HUES48 (cell line): ENCODE results near the gene ISX.
"Not testable (repeated sequence)": the region's sequence is repeated elsewhere in the genome, so short reads cannot be mapped to it uniquely, and the experiment has no call there.

Experiments
- H3K27ac ChIP-seq: one replicate; pipeline ENCODE4 v1.7.0; 2013; ENCODE audit warnings: low read depth, low read length, inconsistent platforms
- H3K27me3 ChIP-seq: 2 replicates; pipeline ENCODE4 v1.6.1; 2013; ENCODE audit warnings: mild to moderate bottlenecking, low read length; ENCODE audit not compliant: control insufficient read depth, insufficient read depth
- H3K36me3 ChIP-seq: 2 replicates; pipeline ENCODE4 v1.6.1; 2013; ENCODE audit warnings: low read length; ENCODE audit not compliant: control insufficient read depth, insufficient read depth
- H3K4me1 ChIP-seq: 2 replicates; pipeline ENCODE4 v1.6.1; 2013; ENCODE audit warnings: mild to moderate bottlenecking, low read length; ENCODE audit not compliant: control insufficient read depth, insufficient read depth
- H3K4me3 ChIP-seq: 2 replicates; pipeline ENCODE4 v1.5.1; 2013; ENCODE audit warnings: mild to moderate bottlenecking, low read depth, low read length
- H3K9ac ChIP-seq: 2 replicates; pipeline ENCODE4 v1.6.1; 2013; ENCODE audit warnings: mild to moderate bottlenecking, low read depth, low read length, moderate library complexity
- H3K9me3 ChIP-seq: 2 replicates; pipeline ENCODE4 v1.6.1; 2013; ENCODE audit warnings: low read length; ENCODE audit not compliant: control insufficient read depth, insufficient read depth

The ISX gene

GRCh38 chr22:35065796-35066218, at the start of gene ISX:
ISX (plus strand) TSS chr22:35066158; CDS start chr22:35067088, 930 bp downstream.
- H3K27ac ChIP-seq = no peak within 1 kb of the TSS
- H3K9ac ChIP-seq = no peak within 1 kb of the TSS
- no peak within 1 kb of the TSS for H3K4me3 ChIP-seq
- H3K4me1 ChIP-seq = no peaks in the 10 kb centered on the region
- no peaks in the 10 kb centered on the region for H3K9me3 ChIP-seq
- no peaks in the 10 kb centered on the region for H3K27me3 ChIP-seq
- no peaks in the 10 kb centered on the region for H3K36me3 ChIP-seq

GRCh38 chr22:35016909-35017308, 49.0 kb upstream of the ISX start:
- Histone ChIP-seq H3K4me3 (no peak overlapping the region), H3K9me3 (no peaks in the 10 kb centered on the region), H3K27me3 (no peaks in the 10 kb centered on the region), H3K4me1 (no peaks in the 10 kb centered on the region), H3K27ac (no peak overlapping the region), H3K9ac (no peak overlapping the region), H3K36me3 (no peaks in the 10 kb centered on the region)

GRCh38 chr22:35018995-35019394, 47.0 kb upstream of the ISX start:
- Histone ChIP-seq H3K27me3 (no peaks in the 10 kb centered on the region), H3K4me1 (peaks cover 4% of the 10 kb centered on the region; the same call in 1 of the 2 replicates), H3K9ac (no peak overlapping the region), H3K4me3 (no peak overlapping the region), H3K27ac (no peak overlapping the region), H3K36me3 (no peaks in the 10 kb centered on the region), H3K9me3 (no peaks in the 10 kb centered on the region)

GRCh38 chr22:35020517-35020916, 45.4 kb upstream of the ISX start:
- Histone ChIP-seq H3K4me3 (no peak overlapping the region), H3K4me1 (peaks cover 4% of the 10 kb centered on the region; the same call in 1 of the 2 replicates), H3K27ac (no peak overlapping the region), H3K9ac (no peak overlapping the region), H3K36me3 (no peaks in the 10 kb centered on the region), H3K27me3 (no peaks in the 10 kb centered on the region), H3K9me3 (no peaks in the 10 kb centered on the region)

- H3K4me3 ChIP-seq = no peak overlapping the region
- no peak overlapping the region for H3K9ac ChIP-seq
- H3K27ac ChIP-seq = no peak overlapping the region
- H3K36me3 ChIP-seq = no peaks in the 10 kb centered on the region
- no peaks in the 10 kb centered on the region for H3K27me3 ChIP-seq
- H3K4me1 ChIP-seq = peaks cover 4% of the 10 kb centered on the region; the same call in 1 of the 2 replicates
- H3K9me3 ChIP-seq = no peaks in the 10 kb centered on the region
These were observed 44.8 kb upstream of the ISX start for GRCh38 chr22:35021161-35021560.

- Histone ChIP-seq H3K9me3 (no peaks in the 10 kb centered on the region), H3K9ac (no peak overlapping the region), H3K27ac (no peak overlapping the region), H3K4me1 (peaks cover 4% of the 10 kb centered on the region; the same call in 1 of the 2 replicates), H3K4me3 (no peak overlapping the region), H3K36me3 (no peaks in the 10 kb centered on the region), H3K27me3 (no peaks in the 10 kb centered on the region)
These were observed 43.7 kb upstream of the ISX start for GRCh38 chr22:35022291-35022690.

- Histone ChIP-seq H3K9me3 (no peaks in the 10 kb centered on the region), H3K27ac (no peak overlapping the region), H3K36me3 (no peaks in the 10 kb centered on the region), H3K4me3 (peak overlapping the region; percentile 39), H3K27me3 (no peaks in the 10 kb centered on the region), H3K9ac (no peak overlapping the region), H3K4me1 (peaks cover 4% of the 10 kb centered on the region; the same call in 1 of the 2 replicates)
These were observed 42.1 kb upstream of the ISX start for GRCh38 chr22:35023692-35024363.

- Histone ChIP-seq H3K9ac (no peak overlapping the region), H3K4me1 (peaks cover 4% of the 10 kb centered on the region; the same call in 1 of the 2 replicates), H3K4me3 (peak overlapping the region; percentile 39), H3K9me3 (no peaks in the 10 kb centered on the region), H3K27me3 (no peaks in the 10 kb centered on the region), H3K27ac (no peak overlapping the region), H3K36me3 (no peaks in the 10 kb centered on the region)
These were observed 41.6 kb upstream of the ISX start for GRCh38 chr22:35024364-35024692.

- not testable (repeated sequence) for H3K9me3 ChIP-seq, H3K4me3 ChIP-seq
These were observed 35.8 kb upstream of the ISX start for GRCh38 chr22:35030112-35030511.

GRCh38 chr22:35032571-35032970, 33.4 kb upstream of the ISX start:
- H3K36me3 ChIP-seq = no peaks in the 10 kb centered on the region
- H3K4me1 ChIP-seq = peaks cover 7% of the 10 kb centered on the region; the same call in 1 of the 2 replicates

More at GRCh38 chr22:35030112-35030511, 35.8 kb upstream of the ISX start:
- H3K9ac ChIP-seq, H3K27me3 ChIP-seq, H3K36me3 ChIP-seq, H3K4me1 ChIP-seq, H3K27ac ChIP-seq: not testable (repeated sequence)

GRCh38 chr22:35033635-35034296, 32.2 kb upstream of the ISX start:
- no peak overlapping the region for H3K9ac ChIP-seq
- H3K27ac ChIP-seq = no peak overlapping the region
- no peak overlapping the region for H3K4me3 ChIP-seq
- no peaks in the 10 kb centered on the region for H3K27me3 ChIP-seq
- no peaks in the 10 kb centered on the region for H3K36me3 ChIP-seq
- peaks cover 7% of the 10 kb centered on the region; the same call in 1 of the 2 replicates for H3K4me1 ChIP-seq
- H3K9me3 ChIP-seq = no peaks in the 10 kb centered on the region

More at GRCh38 chr22:35032571-35032970, 33.4 kb upstream of the ISX start:
- Histone ChIP-seq H3K27ac (no peak overlapping the region), H3K9ac (no peak overlapping the region), H3K27me3 (no peaks in the 10 kb centered on the region), H3K9me3 (no peaks in the 10 kb centered on the region), H3K4me3 (no peak overlapping the region)
